ENCODE measurements around the gene MPDU1. TPM values are rescaled to one million over a fixed set of nuclear protein-coding genes. Genes with fewer than 3 reads are reported as not detected.

Gene MPDU1
- total RNA-seq = 100 to 1,000 TPM in 1 of 6 donors, 10 to 100 TPM in 5; 50.6 to 121 (median 56.2) TPM

- 5 to 16% methylated on average over 27 to 69 of the region's 69 CpGs for WGBS, 2 donors
- DNase-seq = peak; percentile 95 to 99
Measured at GRCh38 chr17:7583253-7584109, at the start of gene MPDU1. Gene MPDU1, plus strand, starts transcription at chr17:7583852. Its CDS starts 11 bp downstream, at chr17:7583863.

GRCh38 chr17:7538050-7538449 is 45.6 kb upstream of the MPDU1 start:
- no peak for ATAC-seq (ENCODE audit: low FRiP score in 2 of 2)
- Histone ChIP-seq H3K36me3 (no peaks in the 10 kb centered on the region), H3K4me3 (no peak overlapping the region), H3K27me3 (no peaks in the 10 kb centered on the region), H3K27ac (no peak overlapping the region), H3K4me1 (no peaks in the 10 kb centered on the region), H3K9me3 (peaks cover 0 to 12% (median 0%) of the 10 kb centered on the region in 4 donors)
- TF ChIP-seq POLR2A (IDR thresholded peaks at IDR 0.05) (no peak), CTCF (IDR thresholded peaks at IDR 0.05) (no peak), EP300 (IDR thresholded peaks at IDR 0.05) (no peak), POLR2AphosphoS5 (IDR thresholded peaks at IDR 0.05) (no peak)
- WGBS, 2 donors = 59 to 72% methylated on average over 3 of the region's 3 CpGs
- no peak for DNase-seq

More at GRCh38 chr17:7583253-7584109, at the start of gene MPDU1:
- H3K9me3 ChIP-seq = no peaks in the 10 kb centered on the region
- peak within 1 kb of the TSS; percentile 53 to 83 (median 54) for H3K4me3 ChIP-seq
- TF ChIP-seq EP300 (IDR thresholded peaks at IDR 0.05) (no peak), CTCF (IDR thresholded peaks at IDR 0.05) (peak in 4 of 6 experiments; percentile 4 to 25 (median 14)), POLR2A (IDR thresholded peaks at IDR 0.05) (peak in 3 of 4 donors; percentile 76 to 80 (median 79)), POLR2AphosphoS5 (IDR thresholded peaks at IDR 0.05) (peak; percentile 79 to 84)
- H3K36me3 ChIP-seq = peaks cover 2 to 26% (median 22%) of the 10 kb centered on the region in 4 donors
- peak; percentile 92 to 94 for ATAC-seq (ENCODE audit: low FRiP score in 2 of 2)
- peak within 1 kb of the TSS; percentile 93 to 96 (median 94) for H3K27ac ChIP-seq
- no peaks in the 10 kb centered on the region for H3K27me3 ChIP-seq
- H3K4me1 ChIP-seq = peaks cover 54 to 61% (median 59%) of the 10 kb centered on the region in 4 donors

GRCh38 chr17:7538891-7539545 is 44.6 kb upstream of the MPDU1 start:
- TF ChIP-seq POLR2AphosphoS5 (IDR thresholded peaks at IDR 0.05) (no peak), EP300 (IDR thresholded peaks at IDR 0.05) (no peak), POLR2A (IDR thresholded peaks at IDR 0.05) (no peak), CTCF (IDR thresholded peaks at IDR 0.05) (no peak)
- DNase-seq = no peak
- H3K9me3 ChIP-seq = peaks cover 0 to 12% (median 0%) of the 10 kb centered on the region in 4 donors
- 66 to 85% methylated on average over 10 to 11 of the region's 11 CpGs for WGBS, 2 donors
- ATAC-seq (ENCODE audit: low FRiP score in 2 of 2) = no peak
- no peaks in the 10 kb centered on the region for H3K27me3 ChIP-seq
- no peaks in the 10 kb centered on the region for H3K36me3 ChIP-seq
- H3K4me3 ChIP-seq = no peak overlapping the region
- no peak overlapping the region for H3K27ac ChIP-seq
- H3K4me1 ChIP-seq = no peaks in the 10 kb centered on the region

- no peak for DNase-seq
- WGBS, 2 donors = 91% methylated on average over 5 to 9 of the region's 9 CpGs
- H3K4me3 ChIP-seq = no peak overlapping the region
Measured at GRCh38 chr17:7541074-7541621, 42.5 kb upstream of the MPDU1 start.

GRCh38 chr17:7544911-7545310 is 38.7 kb upstream of the MPDU1 start:
- 67 to 79% methylated on average over 6 of the region's 6 CpGs for WGBS, 2 donors
- no peaks in the 10 kb centered on the region for H3K9me3 ChIP-seq
- peaks cover 9 to 21% (median 14%) of the 10 kb centered on the region in 4 donors for H3K4me1 ChIP-seq
- H3K36me3 ChIP-seq = no peaks in the 10 kb centered on the region
- no peak overlapping the region for H3K4me3 ChIP-seq
- no peaks in the 10 kb centered on the region for H3K27me3 ChIP-seq
- no peak for TF ChIP-seq POLR2A (IDR thresholded peaks at IDR 0.05)
- TF ChIP-seq POLR2AphosphoS5 (IDR thresholded peaks at IDR 0.05) = no peak
- no peak for TF ChIP-seq EP300 (IDR thresholded peaks at IDR 0.05)
- TF ChIP-seq CTCF (IDR thresholded peaks at IDR 0.05) = no peak
- DNase-seq (no peak), ATAC-seq (ENCODE audit: low FRiP score in 2 of 2) (no peak)
- no peak overlapping the region for H3K27ac ChIP-seq

More at GRCh38 chr17:7541074-7541621, 42.5 kb upstream of the MPDU1 start:
- ATAC-seq (ENCODE audit: low FRiP score in 2 of 2) = peak in 1 of 2 donors; percentile 22
- H3K9me3 ChIP-seq = peaks cover 0 to 12% (median 0%) of the 10 kb centered on the region in 4 donors
- no peaks in the 10 kb centered on the region for H3K27me3 ChIP-seq
- H3K4me1 ChIP-seq = no peaks in the 10 kb centered on the region
- no peaks in the 10 kb centered on the region for H3K36me3 ChIP-seq
- TF ChIP-seq EP300 (IDR thresholded peaks at IDR 0.05) = no peak
- no peak overlapping the region for H3K27ac ChIP-seq
